LNCaP clone FGC (cell line): ENCODE results near the gene ASPSCR1.

Source experiments
- DNase-seq: peaks from one replicate; pipeline ENCODE4 v3.0.0-alpha.2; 2011; ENCODE audit warnings: low read depth
- H3K4me3 ChIP-seq: 2 replicates; pipeline ENCODE4 v1.5.1; 2011; ENCODE audit warnings: mild to moderate bottlenecking, low read depth, low read length, control low read depth
- TF ChIP-seq, protein P1 (sequence below): IDR thresholded peaks from 2 replicates; pipeline ENCODE4 v1.5.1; 2012; ENCODE audit warnings: mild to moderate bottlenecking; ENCODE audit not compliant: control insufficient read depth, insufficient read depth; ENCODE audit errors: extremely low read depth

Gene ASPSCR1

DNA sequence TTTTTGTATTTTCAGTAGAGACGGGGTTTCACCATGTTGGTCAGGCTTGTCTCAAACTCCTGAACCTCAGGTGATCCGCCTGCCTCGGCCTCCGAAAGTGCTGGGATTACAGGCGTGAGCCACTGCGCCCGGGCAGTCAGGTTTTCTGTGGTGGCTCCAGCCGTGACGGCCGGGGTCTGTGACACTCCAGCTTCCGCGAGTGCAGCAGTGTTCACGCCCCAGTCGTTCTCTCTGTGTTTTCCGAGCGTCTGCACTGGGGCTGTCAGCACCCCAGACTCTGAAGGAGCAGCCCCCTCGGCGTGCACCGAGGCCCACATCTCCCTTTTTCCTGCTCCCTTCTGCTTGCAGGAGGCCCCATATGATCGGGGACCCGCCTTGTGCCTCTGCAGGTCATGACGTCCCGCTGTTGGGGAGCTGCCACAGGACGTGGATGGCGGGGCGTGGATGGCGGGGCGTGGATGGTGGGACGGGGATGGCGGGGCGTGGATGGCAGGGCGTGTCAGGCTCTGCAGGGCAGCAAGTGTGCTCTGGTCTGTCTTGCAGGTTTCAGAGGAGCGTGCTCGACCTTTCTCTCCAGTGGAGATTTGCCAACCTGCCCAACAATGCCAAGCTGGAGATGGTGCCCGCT lies 5.7 kb downstream of the ASPSCR1 start:
- DNase-seq: no peak
- no peak overlapping the region for H3K4me3 ChIP-seq
- TF ChIP-seq, protein P1, sequence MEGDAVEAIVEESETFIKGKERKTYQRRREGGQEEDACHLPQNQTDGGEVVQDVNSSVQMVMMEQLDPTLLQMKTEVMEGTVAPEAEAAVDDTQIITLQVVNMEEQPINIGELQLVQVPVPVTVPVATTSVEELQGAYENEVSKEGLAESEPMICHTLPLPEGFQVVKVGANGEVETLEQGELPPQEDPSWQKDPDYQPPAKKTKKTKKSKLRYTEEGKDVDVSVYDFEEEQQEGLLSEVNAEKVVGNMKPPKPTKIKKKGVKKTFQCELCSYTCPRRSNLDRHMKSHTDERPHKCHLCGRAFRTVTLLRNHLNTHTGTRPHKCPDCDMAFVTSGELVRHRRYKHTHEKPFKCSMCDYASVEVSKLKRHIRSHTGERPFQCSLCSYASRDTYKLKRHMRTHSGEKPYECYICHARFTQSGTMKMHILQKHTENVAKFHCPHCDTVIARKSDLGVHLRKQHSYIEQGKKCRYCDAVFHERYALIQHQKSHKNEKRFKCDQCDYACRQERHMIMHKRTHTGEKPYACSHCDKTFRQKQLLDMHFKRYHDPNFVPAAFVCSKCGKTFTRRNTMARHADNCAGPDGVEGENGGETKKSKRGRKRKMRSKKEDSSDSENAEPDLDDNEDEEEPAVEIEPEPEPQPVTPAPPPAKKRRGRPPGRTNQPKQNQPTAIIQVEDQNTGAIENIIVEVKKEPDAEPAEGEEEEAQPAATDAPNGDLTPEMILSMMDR: no peak

DNA sequence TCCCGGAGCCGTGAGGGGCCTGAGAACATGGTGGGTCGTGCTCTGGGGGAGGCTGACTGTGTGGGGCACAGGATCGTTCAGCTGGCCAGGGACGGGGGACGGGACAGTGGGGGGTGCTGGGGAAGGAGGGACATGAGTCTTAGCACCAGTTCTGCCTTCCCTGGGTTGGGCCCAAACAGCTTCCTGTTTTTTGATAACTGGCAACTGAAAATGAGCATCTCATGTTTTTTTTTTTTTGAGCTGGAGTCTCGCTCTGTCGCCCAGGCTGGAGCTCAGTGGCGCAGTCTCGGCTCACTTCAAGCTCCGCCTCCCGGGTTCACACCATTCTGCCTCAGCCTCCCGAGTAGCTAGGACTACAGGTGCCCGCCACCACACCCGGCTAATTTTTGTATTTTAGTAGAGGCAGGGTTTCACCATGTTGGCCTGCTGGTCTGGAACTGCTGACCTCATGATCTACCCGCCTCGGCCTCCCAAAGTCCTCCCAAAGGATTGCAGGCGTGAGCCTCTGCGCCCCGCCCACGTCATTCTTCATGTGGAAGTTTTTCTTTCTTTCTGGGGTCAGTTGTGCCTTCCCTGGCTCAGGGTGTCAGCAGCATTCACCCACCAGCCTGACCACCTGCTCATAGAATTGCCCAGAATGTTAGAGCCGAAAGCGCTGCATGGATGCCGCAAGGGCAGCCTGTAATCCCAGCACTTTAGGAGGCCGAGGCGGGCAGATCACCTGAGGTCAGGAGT lies 6.4 kb downstream of the ASPSCR1 start:
- TF ChIP-seq, protein P1: no peak
- DNase-seq: no peak
- H3K4me3 ChIP-seq: no peak overlapping the region

DNA sequence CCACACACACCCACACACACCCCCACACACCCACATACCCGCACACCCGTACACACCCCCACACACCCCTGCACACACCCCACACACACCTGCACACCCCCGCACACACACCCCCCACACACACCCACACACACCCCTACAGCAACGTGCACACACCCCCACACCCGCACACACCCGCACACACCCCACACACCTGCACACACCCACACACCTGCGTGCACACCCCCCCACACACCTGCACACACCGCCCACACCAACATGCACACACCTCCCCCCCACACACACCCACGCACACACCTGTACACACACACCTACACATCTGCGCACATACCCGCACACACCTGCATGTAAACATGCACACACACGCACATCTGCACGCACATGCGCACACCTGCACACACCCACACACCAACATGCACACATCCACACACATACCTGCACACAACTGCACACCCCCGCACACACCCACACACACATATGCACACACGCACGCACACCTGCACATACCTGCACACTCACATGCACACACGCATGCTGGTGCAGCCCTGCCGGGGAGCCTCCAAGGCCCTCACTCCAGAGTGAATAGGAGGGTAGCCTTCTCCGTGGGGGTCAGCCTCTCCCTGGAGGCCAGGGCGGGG lies 7.5 kb downstream of the ASPSCR1 start:
- no peak for DNase-seq
- TF ChIP-seq, protein P1: no peak
- H3K4me3 ChIP-seq: no peak overlapping the region

DNA sequence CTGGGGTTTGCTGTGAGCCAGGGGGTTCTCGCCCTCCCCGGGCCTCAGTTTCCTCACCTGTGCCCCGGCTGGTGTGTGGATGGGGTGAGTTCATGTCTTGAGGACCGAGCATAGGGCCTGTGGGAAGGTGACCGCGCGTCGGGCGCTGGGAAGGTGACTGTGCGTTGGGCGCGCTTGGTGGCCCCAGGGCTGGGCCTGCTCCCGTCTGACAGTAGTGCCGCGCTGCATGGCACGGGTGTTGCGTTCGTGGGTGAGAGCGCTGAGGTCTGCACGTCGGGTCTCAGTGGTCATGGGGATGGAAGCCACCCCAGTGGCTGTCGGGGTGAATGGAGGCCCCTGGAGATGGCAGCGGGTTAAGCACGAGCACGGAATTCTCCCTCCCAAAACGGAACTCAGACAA lies 9.2 kb downstream of the ASPSCR1 start:
- H3K4me3 ChIP-seq: no peak overlapping the region
- TF ChIP-seq, protein P1: no peak
- DNase-seq: no peak

DNA sequence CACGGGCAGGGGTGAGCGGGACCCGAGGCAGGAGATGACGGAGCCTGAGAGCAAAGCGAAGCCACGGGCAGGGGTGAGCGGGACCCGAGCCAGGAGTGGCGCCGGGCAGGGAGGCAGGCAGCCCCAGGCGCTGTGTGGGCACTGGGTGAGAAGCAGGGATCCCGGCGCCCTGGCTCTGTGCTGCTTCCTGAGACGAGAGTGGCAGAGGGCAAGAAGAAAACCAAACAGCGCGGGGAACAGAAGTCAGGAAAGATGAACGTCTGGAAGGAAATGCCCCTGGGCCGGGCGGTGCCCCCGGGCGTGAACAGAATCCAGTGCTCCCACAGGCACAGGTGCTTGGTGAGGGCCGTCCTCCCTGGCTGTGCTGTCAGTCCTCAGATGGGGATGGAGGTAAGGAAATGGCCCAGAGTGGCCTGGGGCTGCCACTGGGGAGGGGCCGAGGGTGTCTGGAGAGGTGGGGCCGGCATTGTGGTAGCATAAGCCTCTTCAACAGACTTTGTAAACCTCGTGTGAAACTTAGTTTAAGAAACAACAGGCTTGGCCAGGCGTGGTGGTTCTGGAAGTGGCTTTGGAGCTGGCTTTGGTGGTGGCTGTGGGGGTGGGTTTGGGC lies 9.8 kb downstream of the ASPSCR1 start:
- no peak for DNase-seq
- H3K4me3 ChIP-seq: no peak overlapping the region
- TF ChIP-seq, protein P1: no peak

DNA sequence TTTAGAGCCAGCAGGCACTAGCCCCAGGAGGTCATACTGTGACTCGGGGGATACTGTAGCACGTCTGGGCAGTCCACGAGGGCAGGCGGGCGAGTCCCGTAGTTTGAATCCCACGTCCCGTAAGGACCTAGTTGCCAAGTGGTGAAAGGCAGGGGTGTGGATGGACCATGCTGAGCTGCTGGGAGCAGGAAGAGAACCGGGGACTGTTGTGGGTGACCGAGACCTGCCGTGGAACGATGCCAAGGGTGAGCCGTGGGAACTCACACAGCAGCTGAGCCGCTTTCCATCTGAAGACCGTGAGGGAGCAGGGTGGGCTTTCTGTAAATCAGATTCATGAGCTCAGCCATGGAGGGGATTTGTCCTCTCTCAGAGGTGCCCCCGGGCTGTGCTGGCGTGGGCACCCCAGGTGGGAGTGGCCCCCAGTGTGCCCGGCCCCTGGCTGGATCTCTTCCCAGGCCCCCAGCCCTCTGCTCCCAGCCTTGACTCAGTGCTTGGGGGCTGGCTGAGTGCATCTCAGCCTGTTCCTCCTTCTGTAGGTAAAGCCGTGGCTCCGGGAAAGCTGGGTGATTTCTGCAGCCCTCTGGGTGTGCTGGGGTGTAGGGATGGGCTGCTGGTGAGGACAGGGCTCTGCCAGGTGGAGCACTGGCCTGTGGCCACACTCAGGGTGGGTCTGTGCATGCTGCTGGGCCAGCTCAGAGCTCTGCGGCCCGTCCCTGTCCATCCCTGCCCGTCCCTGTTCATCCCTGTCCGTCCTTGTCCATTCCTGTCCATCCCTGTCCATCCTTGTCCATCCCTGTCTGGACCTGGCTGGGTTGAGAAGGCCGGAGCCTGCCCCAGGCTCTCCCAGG lies 13.6 kb downstream of the ASPSCR1 start:
- H3K4me3 ChIP-seq: no peak overlapping the region
- DNase-seq: no peak
- TF ChIP-seq, protein P1: no peak
